T1000 (cell line): ENCODE data around the gene IMP4.
A peak's percentile ranks its signal among the peaks of the same experiment; 100 is the strongest.

Experiments used
- DNase-seq: peaks from one replicate; lab custom pipeline; 2025; ENCODE audit warnings: mixed read lengths; lab: John Stamatoyannopoulos, UW

Gene IMP4

DNA sequence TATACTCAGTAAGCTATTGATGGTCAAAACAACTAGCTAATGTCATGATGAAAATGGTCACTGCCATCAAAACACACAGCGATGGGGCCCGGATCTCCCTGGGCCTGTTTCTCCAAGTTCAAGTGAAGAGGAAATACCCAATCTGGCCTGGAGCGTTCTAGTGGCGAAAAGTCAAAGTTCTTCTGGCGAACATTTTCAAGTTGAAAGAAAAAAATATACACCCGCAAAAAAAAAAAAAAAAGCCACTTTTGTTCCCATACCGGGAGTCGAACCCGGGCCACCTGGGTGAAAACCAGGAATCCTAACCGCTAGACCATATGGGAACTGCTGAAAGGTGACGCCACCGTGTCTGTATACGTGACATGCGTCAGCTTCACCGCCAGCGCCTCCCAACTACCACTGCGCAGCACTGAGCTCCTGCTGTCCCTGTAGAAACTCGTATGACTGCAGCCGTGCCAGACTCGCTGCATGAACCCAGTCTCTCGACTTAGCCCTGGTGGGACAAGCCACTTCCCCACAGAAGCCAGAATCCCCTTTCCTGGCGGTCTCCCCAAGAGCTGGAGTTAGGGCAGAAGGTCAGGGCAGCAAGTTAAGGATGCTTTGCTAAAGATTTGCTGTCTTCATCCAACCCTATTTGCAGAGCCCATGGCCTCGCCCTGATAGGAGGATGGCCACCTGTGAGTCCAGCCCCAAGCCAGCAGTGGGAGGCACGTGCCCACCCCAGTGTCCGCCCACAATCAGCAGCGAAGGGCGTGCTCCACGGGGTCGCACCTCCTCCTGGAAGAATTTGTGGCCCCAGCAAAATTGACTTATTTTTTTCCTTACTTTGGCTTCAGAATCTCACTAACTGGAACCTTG is 5.6 kb upstream of the IMP4 start:
- no peak for DNase-seq

DNA sequence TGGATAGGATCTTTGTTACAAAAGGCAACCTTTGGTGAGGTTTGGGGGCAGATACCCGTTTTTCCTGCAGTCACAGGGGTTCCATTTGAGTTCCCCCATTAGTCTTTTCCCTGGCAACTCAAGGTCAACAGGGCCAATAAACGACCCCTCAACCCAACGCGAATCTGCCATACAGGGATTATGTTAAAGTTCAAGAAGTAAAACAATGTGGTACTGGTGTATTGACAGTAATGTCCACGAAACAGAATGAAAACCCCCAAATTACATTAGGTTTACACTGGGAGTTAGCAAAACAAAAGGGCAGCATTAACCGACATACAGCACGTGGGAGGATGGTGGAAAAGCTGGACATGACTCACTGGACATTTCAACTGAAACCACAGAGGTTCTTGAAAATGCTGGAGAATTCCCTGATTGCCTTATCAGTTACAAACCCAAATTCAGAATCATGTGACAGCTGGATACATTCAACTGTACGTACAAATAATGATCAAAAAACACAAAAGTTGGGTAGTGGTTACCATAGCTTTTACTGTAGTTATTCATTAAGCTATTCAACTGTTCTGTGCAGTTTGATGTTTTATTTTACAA is 4.9 kb upstream of the IMP4 start:
- DNase-seq: no peak

DNA sequence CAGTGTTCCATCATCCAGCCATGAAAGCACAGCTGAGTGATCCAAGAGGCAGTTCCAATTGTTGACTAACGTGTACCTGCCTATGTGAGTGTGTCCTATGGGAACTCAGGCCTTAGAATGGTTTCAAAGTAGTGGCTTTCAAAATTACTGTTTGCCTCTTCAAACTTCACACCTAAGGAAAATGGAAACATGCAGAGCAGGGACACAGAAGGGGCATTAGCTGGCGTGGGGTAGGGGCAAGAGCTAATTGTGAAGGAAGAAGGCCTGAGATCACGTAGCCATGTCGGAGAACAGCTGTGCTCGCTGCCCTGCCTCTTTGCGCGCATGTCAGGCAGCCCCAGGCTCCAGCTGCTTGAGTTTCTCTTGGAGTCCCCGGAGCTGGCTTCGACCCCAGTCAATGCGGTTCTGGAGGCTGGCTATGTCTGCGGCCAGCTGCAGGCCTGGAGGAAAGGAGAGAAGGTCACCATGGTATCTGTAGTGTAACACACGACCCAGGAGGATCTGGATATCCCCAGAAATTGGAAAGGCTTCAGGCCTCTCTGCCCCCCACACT is 3.8 kb upstream of the IMP4 start:
- DNase-seq: no peak

DNA sequence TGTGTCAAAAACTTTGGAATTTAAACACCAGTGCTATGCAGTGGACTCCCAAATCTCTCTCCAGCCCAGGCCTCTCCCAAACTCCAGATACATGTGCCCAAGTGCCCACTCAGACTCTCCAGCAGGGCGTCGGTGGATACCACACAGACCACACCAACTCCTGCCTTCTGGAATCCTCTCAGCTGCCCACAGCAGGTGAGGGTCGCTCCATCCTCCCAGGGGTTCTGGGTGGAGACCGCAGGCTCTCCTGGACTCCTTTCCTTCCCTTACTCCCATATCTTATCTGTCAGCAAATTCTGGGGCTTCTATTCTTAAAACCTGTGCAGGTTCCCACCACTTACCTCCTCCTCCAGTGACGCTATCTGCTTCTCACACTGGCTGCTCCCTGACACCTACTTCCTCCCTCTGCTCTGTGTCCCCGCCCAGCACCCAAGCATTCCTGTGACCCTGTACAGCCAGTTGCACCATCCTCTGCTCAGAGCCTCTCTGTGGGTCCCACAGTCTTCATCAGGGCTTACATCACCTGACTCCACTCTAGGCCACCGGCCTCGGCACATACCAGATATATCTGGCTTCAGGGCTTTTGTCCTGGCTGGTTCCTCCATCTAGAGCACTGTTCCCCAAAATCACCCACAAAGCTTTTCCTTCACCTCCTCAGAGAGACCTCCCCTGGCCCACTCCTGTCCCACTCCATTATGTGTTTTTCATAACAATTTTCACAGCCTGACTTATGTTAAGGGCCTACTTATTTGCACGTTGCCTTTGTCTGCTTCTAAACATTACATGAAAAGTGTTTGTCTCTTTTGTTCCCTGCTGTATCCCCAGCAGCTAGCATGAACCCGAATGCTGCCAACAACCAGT is 2.6 kb upstream of the IMP4 start:
- DNase-seq: no peak

DNA sequence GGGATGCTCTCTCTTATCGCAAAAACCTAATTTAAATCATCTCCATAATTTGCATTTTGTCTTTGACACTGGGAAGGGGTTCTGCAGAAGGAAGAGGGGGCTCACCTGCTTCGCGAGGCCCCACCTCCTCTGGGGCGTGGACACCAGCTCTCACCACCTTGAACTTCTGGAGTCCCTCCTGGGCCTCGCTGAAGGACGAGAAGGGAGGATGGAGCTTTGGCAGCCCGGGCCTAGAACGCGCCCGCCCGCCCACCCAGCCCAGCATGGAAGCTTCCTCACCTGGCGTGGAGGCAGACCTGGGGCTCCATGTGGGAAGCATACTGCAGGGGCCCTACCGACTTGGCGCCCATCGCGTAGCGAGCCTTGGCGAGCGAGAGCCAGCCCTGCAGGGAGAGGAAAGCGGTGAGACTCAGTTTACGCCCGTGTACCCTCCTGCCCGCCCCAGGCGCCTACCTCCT is 1.1 kb upstream of the IMP4 start:
- no peak for DNase-seq

DNA sequence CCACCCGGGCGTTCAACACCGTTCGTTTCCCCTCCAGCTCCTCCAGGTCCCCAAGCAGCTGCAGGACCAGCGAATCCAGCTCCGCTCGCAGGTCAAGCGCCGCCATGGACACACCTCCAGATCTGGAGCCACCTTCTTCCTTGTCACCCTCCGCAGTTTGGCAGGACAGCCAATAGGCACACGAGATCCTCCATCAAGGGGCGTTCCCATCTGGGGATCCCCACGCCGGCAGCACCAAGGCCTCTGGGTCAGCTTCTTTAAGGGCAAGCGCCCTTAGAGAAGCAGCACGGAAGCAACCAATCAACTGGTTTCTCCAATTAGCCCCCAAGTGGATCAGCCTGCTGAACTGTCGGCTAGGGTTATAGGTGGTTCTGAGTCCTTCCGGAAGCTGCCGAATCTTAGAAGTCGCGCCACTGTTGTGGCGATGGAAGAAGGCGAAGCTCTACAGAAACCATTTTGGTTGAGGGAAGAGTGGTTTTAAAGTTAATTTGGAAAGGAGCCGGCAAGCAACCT is 621 bp upstream of the IMP4 start:
- DNase-seq: peak; percentile 75

DNA sequence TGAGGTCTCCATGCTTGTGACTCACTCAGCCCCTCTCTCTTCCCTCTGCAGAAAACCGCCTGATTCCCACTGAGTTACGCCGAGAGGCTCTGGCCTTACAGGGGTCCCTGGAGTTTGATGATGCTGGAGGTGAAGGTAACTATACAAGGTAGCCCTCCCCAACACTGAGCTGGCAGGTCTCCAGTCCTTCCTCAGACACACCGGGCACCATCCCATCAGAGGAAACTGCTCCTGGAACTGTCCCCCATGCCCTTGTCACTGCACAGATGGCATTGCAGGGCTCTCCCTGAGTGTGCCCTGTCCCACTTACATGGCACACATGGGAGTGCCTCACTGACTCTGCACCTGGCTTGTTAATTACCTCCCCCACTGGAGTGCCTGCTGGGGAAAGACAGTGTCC is 1.9 kb downstream of the IMP4 start:
- no peak for DNase-seq

DNA sequence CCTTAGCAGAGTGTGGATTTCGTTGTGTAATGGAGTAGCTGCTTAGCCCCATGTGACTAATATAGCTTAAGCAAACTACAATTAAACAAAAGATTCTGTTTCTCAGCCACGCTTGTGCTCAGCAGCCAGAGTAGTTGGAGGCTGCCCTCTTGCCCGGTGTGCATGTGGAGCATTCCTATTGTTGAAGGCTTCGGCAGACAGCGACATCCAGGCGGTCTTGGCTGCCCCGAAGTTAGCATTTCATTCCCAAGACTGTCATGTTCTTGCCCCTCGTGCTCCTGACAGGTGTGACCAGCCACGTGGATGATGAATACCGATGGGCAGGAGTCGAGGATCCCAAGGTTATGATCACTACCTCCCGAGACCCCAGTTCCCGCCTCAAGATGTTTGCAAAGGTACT is 2.4 kb downstream of the IMP4 start:
- no peak for DNase-seq

DNA sequence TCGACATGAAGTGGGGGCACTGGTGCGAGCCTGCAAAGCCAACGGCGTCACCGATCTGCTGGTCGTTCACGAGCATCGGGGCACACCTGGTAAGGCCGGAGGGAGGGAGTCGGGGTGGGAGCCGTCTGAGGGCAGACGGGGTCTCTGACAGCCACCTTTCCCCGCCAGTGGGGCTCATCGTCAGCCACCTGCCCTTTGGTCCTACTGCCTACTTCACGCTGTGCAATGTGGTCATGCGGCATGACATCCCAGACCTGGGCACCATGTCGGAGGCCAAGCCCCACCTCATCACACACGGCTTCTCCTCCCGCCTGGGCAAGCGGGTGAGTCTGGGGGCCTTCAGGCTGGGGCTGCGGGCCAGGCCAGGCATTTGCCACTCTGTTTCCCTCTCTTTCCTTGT is 2.9 kb downstream of the IMP4 start:
- DNase-seq: no peak

DNA sequence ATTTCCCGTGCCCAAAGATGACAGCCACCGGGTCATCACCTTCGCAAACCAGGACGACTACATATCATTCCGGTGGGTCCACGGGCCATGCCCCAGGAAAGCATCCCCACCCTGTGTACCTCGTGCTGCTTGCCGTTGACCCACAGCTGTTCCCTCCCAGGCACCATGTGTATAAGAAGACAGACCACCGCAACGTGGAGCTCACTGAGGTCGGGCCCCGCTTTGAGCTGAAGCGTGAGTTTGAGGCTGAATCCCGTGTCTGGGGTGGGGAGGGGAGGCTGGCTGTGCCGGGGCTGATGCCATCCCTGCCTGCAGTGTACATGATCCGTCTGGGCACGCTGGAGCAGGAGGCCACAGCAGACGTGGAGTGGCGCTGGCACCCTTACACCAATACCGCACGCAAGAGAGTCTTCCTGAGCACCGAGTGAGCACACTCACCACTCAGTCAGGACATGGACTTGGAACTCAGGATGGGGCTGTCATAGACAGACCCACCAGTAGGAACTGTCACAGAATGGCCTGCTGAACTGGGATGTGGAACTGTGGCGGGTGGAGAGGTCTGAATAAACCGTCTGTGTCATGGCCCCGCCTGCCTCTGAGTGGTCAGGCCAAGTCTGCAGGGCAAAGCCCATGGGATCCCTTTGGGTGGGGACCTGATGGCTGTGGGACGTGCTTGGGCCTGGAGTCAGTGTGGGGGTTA is 3.5 kb downstream of the IMP4 start:
- DNase-seq: no peak

DNA sequence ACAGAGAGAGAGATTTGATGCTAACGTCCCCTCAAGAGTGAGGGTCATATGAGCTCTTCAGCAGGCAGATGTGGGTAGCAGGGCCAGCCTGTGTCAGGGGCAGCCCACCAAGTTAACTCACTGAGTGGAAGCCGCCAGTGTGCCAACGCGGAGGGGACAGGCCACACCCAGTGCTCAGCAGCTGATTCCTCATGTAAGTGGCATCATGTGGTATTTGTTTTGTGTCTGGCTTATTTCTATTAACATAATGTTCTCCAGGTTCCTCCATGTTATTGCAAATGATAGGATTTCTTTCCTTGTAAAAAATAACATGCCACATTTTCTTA is 4.0 kb downstream of the IMP4 start:
- DNase-seq: no peak

DNA sequence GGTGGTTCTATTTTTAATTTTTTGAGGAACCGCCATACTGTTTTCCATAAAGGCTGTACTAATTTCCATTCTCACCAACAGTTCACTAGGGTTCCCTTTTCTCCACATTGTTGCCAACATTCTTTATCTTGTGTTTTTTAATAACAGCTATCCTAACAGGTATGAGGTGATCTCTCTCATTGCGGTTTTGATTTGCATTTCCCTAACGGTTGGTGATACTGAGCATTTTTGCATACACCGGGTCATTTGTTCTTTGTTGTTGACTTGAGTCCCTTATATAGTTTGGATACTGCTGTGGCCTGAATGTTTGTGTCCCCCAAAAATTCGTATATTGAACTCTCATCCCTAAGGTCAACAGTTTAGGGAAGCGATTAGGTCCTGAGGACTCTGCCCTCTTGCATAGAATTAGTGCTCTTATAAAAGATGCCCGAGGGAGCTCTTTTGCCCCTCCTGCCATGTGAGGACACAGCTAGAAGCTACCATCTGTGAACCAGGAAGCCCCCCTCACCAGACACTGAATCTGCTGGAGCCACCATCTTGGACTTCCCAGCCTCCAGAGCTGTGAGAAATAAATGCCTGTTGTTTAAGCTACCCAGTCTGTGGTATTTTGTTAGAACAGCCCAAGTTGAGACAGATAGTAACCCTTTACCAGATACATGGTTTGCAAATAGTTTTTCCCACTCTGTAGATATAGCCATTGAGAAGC is 4.7 kb downstream of the IMP4 start:
- no peak for DNase-seq

DNA sequence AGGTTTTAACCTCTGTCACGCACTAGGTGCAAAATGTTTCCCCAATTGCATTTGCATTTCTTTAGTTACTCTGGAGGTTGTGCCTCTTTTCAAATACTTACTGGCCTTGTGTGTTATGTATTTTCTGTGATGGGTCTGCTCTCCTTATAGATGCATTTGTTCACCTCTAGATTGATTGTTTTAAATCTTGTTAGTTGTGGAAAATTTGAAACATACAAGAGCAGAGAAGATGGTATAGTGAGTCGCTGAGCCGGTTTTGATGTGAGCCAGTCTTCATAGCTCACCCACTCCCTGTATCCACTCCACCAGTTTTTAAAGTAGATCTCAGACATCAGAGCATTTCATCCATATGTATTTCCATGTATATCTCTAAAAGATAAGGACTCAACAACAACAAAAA is 6.5 kb downstream of the IMP4 start:
- DNase-seq: no peak

DNA sequence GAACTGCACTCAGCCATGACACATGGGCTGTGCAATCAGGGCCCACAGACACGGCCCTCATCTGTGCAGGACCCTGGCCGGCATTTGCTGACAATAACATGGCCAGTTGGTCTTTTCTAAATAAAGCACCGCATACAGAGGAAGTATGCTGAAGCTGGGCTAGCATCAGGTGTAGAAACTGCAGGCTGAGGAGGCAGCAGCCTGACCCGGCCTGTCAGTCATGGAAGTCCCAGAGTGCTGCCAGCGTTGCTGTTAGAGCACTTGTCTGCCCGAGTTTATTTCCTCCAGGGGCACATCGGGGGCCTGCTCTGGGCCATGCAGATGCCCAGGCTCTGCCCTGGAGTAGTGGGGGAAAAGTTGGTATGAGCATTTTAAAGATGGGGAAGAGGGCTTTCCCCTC is 9.0 kb downstream of the IMP4 start:
- DNase-seq: no peak

DNA sequence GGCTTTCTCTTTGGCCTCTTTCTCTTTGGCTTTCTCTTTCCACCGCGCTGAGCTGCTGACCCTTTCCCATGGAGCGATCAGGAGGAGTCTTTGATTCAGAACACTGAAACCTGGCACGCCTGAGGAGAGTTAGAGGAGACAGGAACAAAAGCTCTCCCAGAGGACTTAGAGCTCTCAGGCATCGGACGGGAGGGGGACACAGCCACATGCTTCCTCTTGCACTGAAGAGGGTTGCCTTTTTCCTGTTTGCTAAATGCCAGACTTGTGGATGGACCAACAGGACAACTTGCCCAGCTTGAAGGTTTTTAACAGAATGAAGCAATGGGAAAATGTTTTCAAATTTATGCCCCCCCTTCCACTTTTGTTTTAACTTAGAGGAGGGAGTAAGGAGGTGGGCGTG is 9.5 kb downstream of the IMP4 start:
- no peak for DNase-seq

DNA sequence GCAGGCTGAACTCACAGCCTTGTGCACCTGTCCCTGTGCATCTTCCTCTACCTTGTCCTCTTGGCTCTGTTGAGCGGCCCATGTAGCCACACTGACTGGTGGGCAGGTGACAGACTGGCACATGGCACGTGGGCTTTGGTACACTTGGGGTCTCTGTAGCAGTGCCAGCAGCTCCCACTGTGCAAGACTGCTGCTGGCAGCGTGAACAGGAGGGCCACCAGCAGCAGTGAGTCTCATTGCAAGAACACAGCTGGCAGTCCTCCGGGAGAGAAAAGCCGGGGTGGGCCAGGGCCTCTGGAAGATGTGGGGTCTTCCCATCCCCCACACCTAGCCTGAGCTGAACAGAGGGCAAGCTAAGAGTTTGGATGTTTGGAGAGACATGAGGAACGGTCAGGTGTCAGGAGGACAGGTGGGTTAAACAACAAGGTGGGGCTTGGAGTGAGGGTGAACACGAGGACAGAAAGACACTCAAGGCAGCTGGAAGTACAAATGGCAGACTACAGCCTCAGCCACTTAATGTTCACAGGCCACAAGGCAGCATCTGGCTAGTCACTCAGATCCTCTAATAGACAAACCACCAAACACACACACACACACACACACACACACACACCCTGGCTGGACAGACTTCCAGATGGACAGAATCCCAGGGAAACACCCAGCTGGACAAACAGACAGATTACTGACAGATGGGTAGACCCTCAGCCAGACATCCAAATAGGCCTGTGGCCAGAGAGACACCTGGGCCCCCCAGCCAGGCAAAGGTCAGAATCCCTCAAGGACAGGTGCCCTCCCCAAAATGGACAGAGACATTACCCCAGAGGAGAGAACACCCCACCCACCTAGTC is 10.8 kb downstream of the IMP4 start:
- no peak for DNase-seq

DNA sequence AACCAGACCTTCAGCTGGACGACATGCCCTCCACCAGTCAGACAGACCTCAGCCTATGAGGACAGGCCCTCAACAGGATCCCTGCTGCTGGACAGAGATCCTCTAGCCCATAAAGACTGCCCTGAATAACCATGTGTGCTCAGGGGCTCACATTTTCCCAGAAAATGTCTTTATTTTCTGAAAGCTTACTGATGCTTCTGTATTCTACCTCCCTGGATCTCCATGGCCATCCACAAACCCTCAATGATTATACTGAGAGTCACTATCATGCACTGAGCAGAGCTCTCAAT is 11.4 kb downstream of the IMP4 start:
- no peak for DNase-seq

DNA sequence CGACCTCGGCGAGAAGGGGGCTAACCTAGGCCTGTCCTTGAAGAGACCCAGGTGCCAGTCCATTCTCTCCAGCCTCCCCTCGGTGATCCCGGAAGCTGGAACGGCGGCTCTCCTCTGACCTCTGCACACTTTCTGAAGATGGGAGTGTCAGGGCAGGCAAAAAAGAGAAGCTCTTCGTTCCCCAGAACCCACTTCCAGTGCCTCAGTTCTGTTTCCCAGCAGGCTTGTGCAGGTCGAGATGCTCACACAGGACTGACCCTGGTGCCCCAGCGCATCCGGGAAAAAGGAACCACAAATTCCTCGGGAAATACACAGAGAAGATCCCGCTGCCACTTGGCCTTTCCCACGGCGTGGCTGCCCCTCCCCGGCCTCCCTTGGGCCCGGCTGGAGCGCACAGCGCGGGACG is 12.5 kb downstream of the IMP4 start:
- DNase-seq: no peak

DNA sequence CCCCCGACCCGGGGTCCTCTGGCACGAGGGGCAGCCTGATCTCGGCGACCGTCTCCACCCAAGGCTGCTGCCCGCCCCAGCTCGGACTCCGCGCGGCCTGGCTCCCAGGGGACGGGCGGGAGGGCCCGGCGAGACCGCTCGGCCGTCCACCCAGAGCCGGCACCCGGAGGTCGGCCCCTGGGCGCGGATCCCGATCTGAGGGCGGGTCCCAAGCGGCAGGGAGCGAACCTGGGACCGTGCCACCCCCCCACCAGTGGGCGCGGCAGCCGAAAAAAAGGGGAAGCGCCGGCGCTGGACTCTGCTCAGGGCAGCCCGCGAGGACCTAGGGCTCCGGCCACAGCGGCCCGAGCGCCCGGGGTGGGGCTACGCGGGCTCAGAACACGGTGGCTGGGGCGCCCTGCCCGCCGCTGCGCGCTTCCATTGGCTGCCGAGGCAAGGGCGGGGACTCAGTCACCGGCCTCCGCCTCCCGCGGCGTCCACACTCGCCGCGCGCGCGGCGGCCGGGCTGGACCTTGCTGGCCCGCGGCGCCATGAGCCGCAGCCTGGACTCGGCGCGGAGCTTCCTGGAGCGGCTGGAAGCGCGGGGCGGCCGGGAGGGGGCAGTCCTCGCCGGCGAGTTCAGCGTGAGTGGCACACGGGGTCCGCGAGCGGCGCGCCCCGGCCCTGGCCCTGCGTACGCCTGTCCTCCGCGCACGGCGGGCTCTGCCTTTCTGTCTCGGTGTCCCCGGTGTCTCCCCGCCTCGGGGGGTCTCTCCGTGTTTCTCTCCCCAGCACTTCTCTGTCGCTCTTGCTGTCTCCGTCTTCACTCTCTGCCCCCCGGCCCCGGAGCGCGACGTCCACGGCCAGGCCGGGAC is 13.1 kb downstream of the IMP4 start, which contains the start of gene PTPN18:
Gene PTPN18 (plus strand): TSS at position 479 of the 854 bp plus-strand sequence. CDS start 52 bp downstream, at position 531.
- peak; percentile 67 for DNase-seq
